HepG2 (cell line): Measurements from ENCODE around the gene GDAP1L1. TPM values are rescaled to one million over a fixed set of nuclear protein-coding genes. Genes with fewer than 3 reads are reported as not detected.
"Not testable (repeated sequence)": the region's sequence is repeated elsewhere in the genome, so short reads cannot be mapped to it uniquely, and the experiment has no call there.

Experiments used
- ATAC-seq: fragments of 200-7000 bp; cut with Tn5 transposase; 3 replicates; pipeline ENCODE4 v1.9.1; 2020; ENCODE audit warnings: mild to moderate bottlenecking, moderate library complexity
- BruUV-seq: library from RNA; stranded (reverse); fragments of 400-500 nt; replicated peaks from 2 replicates; lab custom pipeline; 2021; lab: Mats Ljungman, UMichigan
- CTCF ChIA-PET: fragments of 300-600 bp; formaldehyde crosslinking; extraction: SDS; loops from one replicate; lab custom pipeline; 2021; ENCODE audit warnings: low total read pairs, inconsistent platforms, low intra/inter-chr PET ratio; lab: Yijun Ruan, JAX
- POLR2A ChIA-PET: fragments of 350-600 bp; sonication (Branson Sonifier 250); formaldehyde crosslinking; loops from one replicate; lab custom pipeline; 2020; ENCODE audit warnings: antibody characterized with exemption, inconsistent platforms; lab: Yijun Ruan, JAX
- DNase-seq: peaks from one replicate; pipeline ENCODE4 v3.0.0-alpha.2; 2015; ENCODE audit warnings: low spot score
- FAIRE-seq: peaks from 3 replicates; lab custom pipeline; 2011; peaks lifted over from hg19 to GRCh38; lab: Jason Lieb, UNC
- H2AFZ ChIP-seq: one replicate; pipeline ENCODE4 v1.6.1; 2011; ENCODE audit warnings: low read length, inconsistent platforms
- H3K27ac ChIP-seq: fragments of 300-600 bp; 3 replicates; pipeline ENCODE4 v1.8.0; 2011; ENCODE audit warnings: mixed run types, mild to moderate bottlenecking, mixed read lengths, low read length, inconsistent platforms; ENCODE audit not compliant: insufficient read depth; ENCODE audit errors: extremely low read length
- H3K27me3 ChIP-seq, 2 experiments: fragments of 200-600 bp in 1 of 2; 2 replicates in 1 of 2; 3 replicates in 1 of 2; pipeline versions ENCODE4 v1.6.0 to v1.8.0; 2011; ENCODE audit warnings: low read length in 2 of 2, mild to moderate bottlenecking in 2 of 2, moderate library complexity in 2 of 2, inconsistent platforms in 1 of 2; ENCODE audit not compliant: insufficient read depth in 2 of 2, control insufficient read depth in 1 of 2
- H3K36me3 ChIP-seq, 2 experiments: fragments of 200-600 bp in 1 of 2; replicated peaks in 1 of 2; 2 replicates in 1 of 2; 3 replicates in 1 of 2; pipeline versions ENCODE4 v1.5.1 to v1.8.0; 2011; ENCODE audit warnings: low read length in 2 of 2, inconsistent platforms in 1 of 2; ENCODE audit not compliant: insufficient read depth in 2 of 2, control insufficient read depth in 1 of 2
- H3K4me1 ChIP-seq: 2 replicates; pipeline ENCODE4 v1.5.1; 2012; ENCODE audit warnings: low read length, inconsistent platforms; ENCODE audit not compliant: insufficient read depth
- H3K4me2 ChIP-seq: 2 replicates; pipeline ENCODE4 v1.6.0; 2011; ENCODE audit warnings: low read depth, low read length, inconsistent platforms
- H3K4me3 ChIP-seq, 3 experiments: fragments of 200-600 bp in 1 of 3; sonication (generic), shearing (Covaris generic) in 1 of 3; replicated peaks in 1 of 3; 2 replicates each; pipeline ENCODE4 v1.5.1; 2011 to 2016; ENCODE audit warnings: low read length in 3 of 3, inconsistent platforms in 2 of 3, low read depth in 2 of 3, mild to moderate bottlenecking in 2 of 3, control low read depth in 1 of 3, mixed read lengths in 1 of 3; ENCODE audit not compliant: insufficient read depth in 1 of 3
- H3K79me2 ChIP-seq: one replicate; pipeline ENCODE4 v1.6.1; 2011; ENCODE audit warnings: low read length, inconsistent platforms; ENCODE audit not compliant: insufficient read depth
- H3K9ac ChIP-seq: 2 replicates; pipeline ENCODE4 v1.6.0; 2011; ENCODE audit warnings: mild to moderate bottlenecking, low read depth, low read length, inconsistent platforms; ENCODE audit not compliant: insufficient read depth
- H3K9me3 ChIP-seq: 2 replicates; pipeline ENCODE4 v1.5.1; 2012; ENCODE audit warnings: mild to moderate bottlenecking, low read length
- H4K20me1 ChIP-seq: 2 replicates; pipeline ENCODE4 v1.6.0; 2011; ENCODE audit warnings: inconsistent platforms, mild to moderate bottlenecking, low read length, moderate library complexity; ENCODE audit not compliant: insufficient read depth
- ARHGAP35 ChIP-seq: sonication (generic); formaldehyde crosslinking; IDR thresholded peaks from 2 replicates; pipeline ENCODE4 v1.9.0; 2022; ENCODE audit warnings: mild to moderate bottlenecking, inconsistent platforms, moderate library complexity, missing genetic modification reagents, borderline replicate concordance
- TAF1 ChIP-seq: sonication (generic); formaldehyde crosslinking; IDR thresholded peaks from 2 replicates; pipeline ENCODE4 v1.4.0; 2020; ENCODE audit warnings: missing genetic modification reagents
- TEAD3 ChIP-seq: optimal IDR thresholded peaks from 2 replicates; pipeline ENCODE3; 2016; ENCODE audit warnings: borderline replicate concordance
- ZNF460 ChIP-seq: sonication (generic); formaldehyde crosslinking; IDR thresholded peaks from 2 replicates; pipeline ENCODE4 v1.5.1; 2020; ENCODE audit warnings: missing genetic modification reagents, mild to moderate bottlenecking, borderline replicate concordance
- ZNF468 ChIP-seq: sonication (generic); formaldehyde crosslinking; IDR thresholded peaks from 2 replicates; pipeline ENCODE4 v1.8.0; 2022; ENCODE audit warnings: mild to moderate bottlenecking, moderate library complexity, missing genetic modification reagents
- ZNF709 ChIP-seq: sonication (generic); formaldehyde crosslinking; IDR thresholded peaks from 2 replicates; pipeline ENCODE4 v1.5.0; 2020; ENCODE audit warnings: mild to moderate bottlenecking, missing genetic modification reagents
- WGBS: methylation state at CpG from one replicate; pipeline ENCODE4 v1.1.6; 2017; ENCODE audit warnings: low lambda C conversion rate; 5-methylcytosine and 5-hydroxymethylcytosine counted together
- in situ Hi-C: cut with HindIII; loops from 2 replicates; pipeline ENCODE4 v1.10.0; 2017; ENCODE audit warnings: low pct_unique_long_range_greater_than_20kb; ENCODE audit not compliant: extremely low pct_ligation_motif_present
- intact Hi-C: fragments of 100-400 bp; cut with micrococcal nuclease; formaldehyde crosslinking; loops from one replicate; pipeline ENCODE4 v1.10.0; 2022; ENCODE audit not compliant: unreplicated experiment
- polyA plus RNA-seq, 8 experiments: library from polyadenylated mRNA; depleted of rRNA in 3 of 8; stranded (reverse) in 7 of 8; unstranded in 1 of 8; fragments of >200 nt; fragmentation: Illumina TruSeq in 4 of 8; extraction: Trizol in 4 of 8; gene quantifications; 2 replicates each; pipeline versions ENCODE4 v1.2.1 to v1.2.3, GENCODE V29; 2011 to 2016; ENCODE audit warnings: low read depth in 4 of 8, missing spikeins in 1 of 8, mixed read lengths in 1 of 8; ENCODE audit not compliant: insufficient read depth in 1 of 8
- total RNA-seq, 5 experiments: library from RNA; depleted of rRNA; stranded (reverse); fragments of >200 nt; fragmentation: Illumina TruSeq; extraction: Trizol; gene quantifications; 2 replicates each; pipeline ENCODE4 v1.2.3, GENCODE V29; 2016; ENCODE audit warnings: low read depth in 1 of 5
- TF ChIP-seq, protein P1 (sequence below): sonication (generic); formaldehyde crosslinking; IDR thresholded peaks from 2 replicates; pipeline ENCODE4 v1.8.0; 2022; ENCODE audit warnings: missing genetic modification reagents, low read depth, mild to moderate bottlenecking, borderline replicate concordance
- TF ChIP-seq, protein P2 (sequence below): IDR thresholded peaks from 2 replicates; pipeline ENCODE4 v1.6.1; 2016; ENCODE audit warnings: missing compliant biosample characterization, missing genetic modification reagents, borderline replicate concordance
- TF ChIP-seq, protein P3 (sequence below): sonication (generic); formaldehyde crosslinking; IDR thresholded peaks from 2 replicates; pipeline ENCODE4 v1.5.0; 2020; ENCODE audit warnings: mild to moderate bottlenecking, missing genetic modification reagents

Gene GDAP1L1
- total and polyA plus RNA-seq, 2 of the 13 experiments (the other 11 are each of a cell fraction or from before 2014, with no cell fraction given) = 0.04 TPM; not detected in 1

DNA sequence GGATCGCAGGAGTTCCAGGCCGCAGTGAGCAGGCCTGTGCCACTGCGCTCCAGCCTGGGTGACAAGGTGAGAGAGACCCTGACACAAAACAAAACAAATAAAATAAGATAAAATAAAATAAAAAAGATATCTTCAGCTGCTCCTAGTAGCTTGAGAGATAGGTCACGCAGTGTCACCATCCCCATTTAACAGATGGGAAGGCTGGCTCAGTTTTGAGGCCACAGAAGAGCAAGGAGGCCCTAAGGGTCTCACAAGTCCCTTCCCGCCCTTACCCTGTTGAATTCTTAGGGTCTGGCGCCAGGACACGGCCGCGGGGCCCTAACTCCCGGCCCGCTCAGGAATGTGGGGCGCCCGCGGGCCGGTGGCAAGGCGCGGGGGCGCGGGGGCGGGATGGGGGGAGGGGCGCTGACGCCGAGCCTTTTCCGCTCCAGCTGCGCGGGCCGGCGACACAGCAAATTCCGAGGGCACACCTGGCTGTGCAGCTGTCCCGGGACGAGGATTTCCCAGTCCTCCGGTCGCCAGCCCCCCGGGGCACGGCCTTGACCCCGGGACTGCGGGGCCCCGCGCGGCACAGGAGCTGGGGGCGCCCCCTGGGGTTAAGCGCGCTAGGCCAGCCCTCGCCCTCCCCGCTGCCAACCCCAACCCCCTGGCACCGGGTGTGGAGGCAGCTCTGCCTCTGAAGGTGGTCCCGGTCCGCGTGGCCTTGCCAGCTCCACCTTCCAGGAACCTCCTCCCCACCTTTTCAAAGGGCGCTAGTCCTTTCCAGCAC, 79.5 kb downstream of the GDAP1L1 start (continued):
- no peak; the same call in 1 of the 2 replicates for TF ChIP-seq ARHGAP35 (CRISPR knock-in tag)
- TF ChIP-seq, protein P1, sequence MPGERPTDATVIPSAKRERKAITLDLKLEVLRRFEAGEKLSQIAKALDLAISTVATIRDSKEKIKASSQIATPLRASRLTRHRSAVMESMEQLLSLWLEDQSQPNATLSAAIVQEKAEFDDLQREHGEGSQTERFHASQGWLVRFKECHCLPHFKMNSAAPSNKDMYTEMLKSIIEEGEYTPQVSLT (CRISPR knock-in tag) = no peak; the same call in 1 of the 2 replicates
- TF ChIP-seq ZNF468 (CRISPR knock-in tag) = no peak
- TF ChIP-seq, protein P2, sequence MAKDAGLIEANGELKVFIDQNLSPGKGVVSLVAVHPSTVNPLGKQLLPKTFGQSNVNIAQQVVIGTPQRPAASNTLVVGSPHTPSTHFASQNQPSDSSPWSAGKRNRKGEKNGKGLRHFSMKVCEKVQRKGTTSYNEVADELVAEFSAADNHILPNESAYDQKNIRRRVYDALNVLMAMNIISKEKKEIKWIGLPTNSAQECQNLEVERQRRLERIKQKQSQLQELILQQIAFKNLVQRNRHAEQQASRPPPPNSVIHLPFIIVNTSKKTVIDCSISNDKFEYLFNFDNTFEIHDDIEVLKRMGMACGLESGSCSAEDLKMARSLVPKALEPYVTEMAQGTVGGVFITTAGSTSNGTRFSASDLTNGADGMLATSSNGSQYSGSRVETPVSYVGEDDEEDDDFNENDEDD (CRISPR knock-in tag) = peak; percentile 37; the same call in 1 of the 2 replicates
- no peak for TF ChIP-seq ZNF709 (CRISPR knock-in tag)
- TF ChIP-seq, all 625 proteins: peak for 108

DNA sequence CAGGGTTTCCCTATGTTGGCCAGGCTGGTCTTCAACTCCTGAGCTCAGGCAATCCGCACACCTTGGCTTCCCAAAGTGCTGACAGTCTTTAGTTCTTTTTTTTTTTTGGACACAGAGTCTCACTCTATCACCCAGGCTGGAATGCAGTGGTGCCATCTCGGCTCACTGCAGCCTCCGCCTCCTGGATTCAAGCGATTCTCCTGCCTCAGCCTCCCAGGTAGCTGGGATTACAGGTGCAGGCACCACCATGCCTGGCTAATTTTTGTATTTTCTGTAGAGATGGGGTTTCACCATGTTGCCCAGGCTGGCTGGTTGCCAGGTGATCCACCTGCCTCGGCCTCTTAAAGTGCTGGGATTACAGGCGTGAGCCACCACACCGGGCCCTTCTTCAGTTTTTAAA, 80.6 kb downstream of the GDAP1L1 start:
- ChIA-PET POLR2A (interaction anchor here (1.7 to 1.8 kb wide), 2 partner anchors 24 to 25 kb away, joined by 4 to 6 read pairs; no protein-coding TSS in a partner anchor), CTCF (interaction anchor here (1.7 kb wide), 1 partner anchor 111 kb away, joined by 3 read pairs; no protein-coding TSS in a partner anchor)
- H3K27ac ChIP-seq, FAIRE-seq, ATAC-seq, H3K27me3 ChIP-seq, H3K79me2 ChIP-seq, H2AFZ ChIP-seq, H3K9me3 ChIP-seq, H4K20me1 ChIP-seq, H3K36me3 ChIP-seq, intact Hi-C loops, DNase-seq, in situ Hi-C loops, BruUV-seq, H3K9ac ChIP-seq, H3K4me3 ChIP-seq: not testable (repeated sequence)
- TF ChIP-seq TEAD3 (CRISPR knock-in tag) (peak; percentile 11), ZNF460 (peak; percentile 3; the same call in 1 of the 2 replicates), TAF1 (CRISPR knock-in tag) (0 out of 2 replicates have a peak, but pooled peaks have one; percentile 10)
- TF ChIP-seq, protein P3, sequence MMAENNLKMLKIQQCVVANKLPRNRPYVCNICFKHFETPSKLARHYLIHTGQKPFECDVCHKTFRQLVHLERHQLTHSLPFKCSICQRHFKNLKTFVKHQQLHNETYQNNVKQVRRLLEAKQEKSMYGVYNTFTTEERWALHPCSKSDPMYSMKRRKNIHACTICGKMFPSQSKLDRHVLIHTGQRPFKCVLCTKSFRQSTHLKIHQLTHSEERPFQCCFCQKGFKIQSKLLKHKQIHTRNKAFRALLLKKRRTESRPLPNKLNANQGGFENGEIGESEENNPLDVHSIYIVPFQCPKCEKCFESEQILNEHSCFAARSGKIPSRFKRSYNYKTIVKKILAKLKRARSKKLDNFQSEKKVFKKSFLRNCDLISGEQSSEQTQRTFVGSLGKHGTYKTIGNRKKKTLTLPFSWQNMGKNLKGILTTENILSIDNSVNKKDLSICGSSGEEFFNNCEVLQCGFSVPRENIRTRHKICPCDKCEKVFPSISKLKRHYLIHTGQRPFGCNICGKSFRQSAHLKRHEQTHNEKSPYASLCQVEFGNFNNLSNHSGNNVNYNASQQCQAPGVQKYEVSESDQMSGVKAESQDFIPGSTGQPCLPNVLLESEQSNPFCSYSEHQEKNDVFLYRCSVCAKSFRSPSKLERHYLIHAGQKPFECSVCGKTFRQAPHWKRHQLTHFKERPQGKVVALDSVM = peak; percentile 83
- Histone ChIP-seq H3K4me1 (peaks cover 39% of the 10 kb centered on the region), H3K4me2 (peak overlapping the region; percentile 86; the same call in 1 of the 2 replicates)
- WGBS = 43% methylated on average over 7 of the region's 7 CpGs
